GM18873 (cell line): Measurements from ENCODE around the gene CACNA1G.

Experiments
- ATAC-seq: cut with Tn5 transposase; IDR thresholded peaks from one replicate; pipeline ENCODE4 v1.9.1; 2021; ENCODE audit warnings: mild to moderate bottlenecking, moderate library complexity, moderate number of reproducible peaks; ENCODE audit not compliant: unreplicated experiment, low FRiP score

CACNA1G gene

GRCh38 chr17:50607522-50608175 is 47.1 kb downstream of the CACNA1G start:
- no peak for ATAC-seq

DNA sequence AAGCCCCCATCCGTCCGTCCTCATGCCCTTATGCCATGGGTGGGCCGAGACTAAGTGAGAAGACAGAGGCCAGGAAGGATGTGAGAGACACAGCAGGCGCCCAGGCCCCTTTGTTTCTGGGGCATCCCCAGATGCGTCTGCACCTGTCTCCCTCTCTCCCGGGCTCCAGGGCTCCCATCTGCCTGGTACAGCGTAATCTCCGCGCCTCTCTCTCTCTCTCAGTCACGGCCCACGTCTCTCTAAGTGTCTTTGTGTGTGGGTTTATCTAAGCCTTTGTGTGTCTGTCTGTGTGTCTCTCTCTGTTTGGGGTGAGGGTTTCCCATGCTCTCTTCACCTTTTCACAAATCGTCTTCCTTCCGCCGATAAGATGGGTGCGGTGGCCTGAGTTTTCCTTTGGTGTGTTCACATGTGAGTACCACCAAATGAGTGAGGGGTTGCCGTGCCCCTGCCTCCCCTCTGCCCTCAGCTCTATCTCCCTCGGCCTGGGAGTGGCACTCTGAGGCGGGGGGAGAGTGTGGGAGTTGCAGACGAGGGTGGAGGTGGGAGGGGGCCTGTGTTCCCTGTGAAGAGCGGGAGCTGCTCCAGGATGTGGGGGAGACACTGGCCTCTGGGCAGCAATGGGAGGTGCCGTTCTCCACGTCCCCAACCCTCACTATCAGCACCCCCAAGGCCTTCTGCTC is 48.3 kb downstream of the CACNA1G start:
- ATAC-seq = no peak

GRCh38 chr17:50609380-50610074 is 49.0 kb downstream of the CACNA1G start:
- no peak for ATAC-seq

DNA sequence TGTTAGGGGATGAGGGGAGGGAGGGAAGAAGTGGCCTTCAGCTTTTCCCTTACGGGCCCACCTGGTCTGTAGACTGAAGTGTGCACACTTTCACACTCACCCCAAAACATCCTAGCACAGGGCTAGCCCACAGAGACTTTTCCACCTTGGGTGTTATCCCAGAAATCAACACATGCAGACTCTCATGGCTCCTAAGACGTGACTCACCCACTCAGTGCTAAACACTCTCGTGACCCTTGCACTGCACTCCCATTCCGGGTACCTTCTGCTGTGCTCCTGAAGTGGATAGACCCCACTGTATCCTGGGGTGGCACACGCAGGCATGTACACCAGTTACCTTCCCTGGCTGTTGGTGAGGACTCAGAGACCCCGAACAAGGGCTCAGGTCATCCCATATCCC is 51.1 kb downstream of the CACNA1G start:
- ATAC-seq = no peak

DNA sequence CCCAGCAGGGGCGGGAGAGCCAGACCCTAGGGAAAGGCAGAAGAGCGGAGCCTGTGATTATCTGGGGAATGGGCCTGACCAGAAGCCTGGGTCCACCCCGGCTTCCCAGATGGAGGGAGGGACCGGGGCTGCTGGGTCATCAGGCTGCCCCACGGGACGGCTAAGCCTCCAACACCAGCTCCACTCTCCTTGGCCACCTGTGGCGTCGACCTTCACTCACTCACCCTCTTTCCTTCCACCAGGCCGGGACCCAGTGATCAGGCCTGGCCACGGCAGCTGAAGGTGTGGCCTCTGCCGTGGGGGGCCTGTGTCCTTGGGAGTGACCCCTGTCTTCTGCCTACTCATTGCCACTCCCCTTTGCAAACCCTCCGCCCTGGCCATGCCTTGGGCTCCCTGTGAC is 51.8 kb downstream of the CACNA1G start:
- ATAC-seq = no peak

GRCh38 chr17:50613007-50613992 is 52.8 kb downstream of the CACNA1G start:
- no peak for ATAC-seq

DNA sequence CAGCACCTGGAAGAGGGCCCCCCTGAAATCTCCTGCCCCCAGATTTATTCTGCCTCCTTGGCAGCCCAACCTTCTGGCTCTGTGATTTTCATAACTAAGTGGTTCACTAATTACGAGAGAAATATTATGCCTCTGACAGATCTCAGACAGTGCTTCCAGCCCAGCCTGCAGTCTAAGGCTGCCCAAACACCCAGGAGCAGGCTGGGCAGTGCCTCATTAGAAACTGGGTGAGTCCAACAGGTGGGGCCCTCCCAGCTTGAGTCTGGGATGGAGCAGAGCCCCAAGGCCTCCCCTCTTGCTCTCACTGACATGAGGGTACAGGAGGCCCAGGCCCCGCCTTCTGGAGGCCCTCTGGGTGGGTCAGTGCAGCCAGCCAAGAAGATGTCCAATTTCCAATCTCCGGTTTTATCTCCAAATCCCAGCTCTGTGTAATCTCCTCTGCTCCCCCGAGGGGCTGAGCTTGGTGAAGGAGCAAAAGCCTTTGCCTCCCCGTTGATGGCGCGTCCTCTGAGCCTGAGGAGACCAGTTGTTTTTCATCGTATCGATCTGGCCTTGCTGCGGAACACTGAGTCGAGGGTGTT is 54.0 kb downstream of the CACNA1G start:
- no peak for ATAC-seq

- no peak for ATAC-seq
Observed at GRCh38 chr17:50615828-50616227, 55.3 kb downstream of the CACNA1G start.

DNA sequence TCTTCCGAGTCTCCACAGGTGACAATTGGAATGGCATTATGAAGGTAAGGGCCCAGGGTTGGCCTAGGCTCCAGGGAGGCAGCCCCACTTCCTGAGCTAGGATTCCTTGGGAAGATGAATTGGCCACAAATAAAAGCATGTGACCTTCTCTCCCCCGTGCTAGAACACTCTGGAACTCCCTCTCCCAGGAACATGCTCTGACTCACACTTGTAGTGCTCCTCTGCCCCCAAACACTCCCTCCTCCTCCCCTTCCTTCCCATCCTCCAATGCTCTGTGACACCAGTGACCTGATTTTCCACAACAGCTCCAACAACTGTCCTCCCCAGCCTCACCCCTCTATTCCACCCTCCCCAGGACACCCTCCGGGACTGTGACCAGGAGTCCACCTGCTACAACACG is 57.8 kb downstream of the CACNA1G start:
- ATAC-seq = no peak

DNA sequence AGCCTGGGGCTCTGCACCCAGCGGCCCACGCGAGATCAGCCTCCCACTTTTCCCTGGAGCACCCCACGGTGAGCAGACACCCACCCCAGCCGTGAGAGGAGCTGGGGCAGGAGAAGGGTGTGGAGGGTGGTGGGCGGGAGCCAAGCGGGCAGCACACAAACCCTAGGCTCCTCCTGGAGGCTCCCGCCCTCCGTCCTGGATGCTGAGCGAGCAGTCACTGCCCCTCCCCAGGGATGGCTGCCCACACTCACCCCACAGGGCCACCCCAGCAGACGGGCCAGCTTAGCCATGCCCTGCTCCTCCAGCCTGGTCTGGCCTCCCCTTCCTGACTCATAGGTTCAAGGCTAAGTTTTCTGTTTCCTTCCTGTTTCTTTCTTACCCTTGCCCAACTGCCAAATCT is 58.4 kb downstream of the CACNA1G start:
- ATAC-seq = no peak

- no peak for ATAC-seq
Observed at GRCh38 chr17:50619489-50619888, 59.0 kb downstream of the CACNA1G start.

GRCh38 chr17:50620237-50620636 is 59.7 kb downstream of the CACNA1G start:
- ATAC-seq = no peak

- no peak for ATAC-seq
Observed at GRCh38 chr17:50620858-50621257, 60.3 kb downstream of the CACNA1G start.

GRCh38 chr17:50621574-50622031 is 61.1 kb downstream of the CACNA1G start:
- no peak for ATAC-seq

GRCh38 chr17:50624321-50624934 is 63.9 kb downstream of the CACNA1G start:
- ATAC-seq = no peak

DNA sequence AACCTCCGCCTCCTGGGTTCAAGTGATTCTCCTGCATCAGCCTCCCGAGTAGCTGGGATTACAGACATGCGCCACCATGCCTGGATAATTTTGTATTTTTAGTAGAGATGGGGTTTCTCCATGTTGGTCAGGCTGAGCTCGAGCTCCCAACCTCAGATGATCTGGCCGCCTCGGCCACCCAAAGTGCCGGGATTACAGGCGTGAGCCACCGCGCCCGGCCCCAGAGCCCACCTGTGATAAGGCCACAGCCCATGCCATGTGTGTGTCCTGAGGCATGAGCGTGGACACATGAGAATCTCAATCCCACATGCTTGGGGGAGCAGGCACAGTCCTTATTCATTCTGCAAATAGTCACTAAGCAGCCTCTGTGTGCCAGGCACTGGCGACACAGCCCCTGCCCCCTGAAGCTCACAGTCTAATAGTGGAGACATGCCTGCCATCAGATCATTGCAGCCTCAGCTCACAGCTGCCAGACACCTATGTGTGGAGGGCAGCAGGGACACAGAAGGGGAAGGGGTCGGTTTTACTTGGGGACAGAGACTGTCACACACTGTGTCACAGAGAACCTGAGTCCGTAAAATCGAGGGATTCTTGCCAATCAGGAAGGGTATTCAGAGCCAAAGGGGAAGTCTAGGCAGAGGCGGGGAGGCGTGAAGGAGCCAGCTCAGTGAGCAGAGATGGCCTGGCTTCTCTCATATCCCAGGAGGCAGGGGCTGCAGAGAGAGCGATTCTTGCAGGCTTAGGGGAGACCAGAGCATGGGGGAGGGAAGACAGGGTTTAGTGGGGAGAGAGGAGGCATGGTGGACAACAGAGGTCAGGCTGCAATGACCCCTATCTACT is 64.7 kb downstream of the CACNA1G start:
- no peak for ATAC-seq

- ATAC-seq = no peak
Observed at GRCh38 chr17:50626037-50626574, 65.6 kb downstream of the CACNA1G start.

- no peak for ATAC-seq
Observed at GRCh38 chr17:50627036-50627781, 66.7 kb downstream of the CACNA1G start.
